Fibroblast of pulmonary artery (primary cell): ENCODE data around the gene UNC13A.

Experiments
- DNase-seq: peaks from one replicate; pipeline ENCODE4 v3.0.0-alpha.2; 2010; ENCODE audit warnings: low read depth
- H3K4me3 ChIP-seq: replicated peaks from 2 replicates; pipeline ENCODE4 v1.5.1; 2011; ENCODE audit warnings: low read depth, mild to moderate bottlenecking, control low read depth, low read length, moderate library complexity
- CTCF ChIP-seq: IDR thresholded peaks from 2 replicates; pipeline ENCODE4 v1.5.1; 2011; ENCODE audit warnings: mild to moderate bottlenecking, control low read depth, low read length, inconsistent platforms; ENCODE audit errors: missing control alignments

The UNC13A gene

DNA sequence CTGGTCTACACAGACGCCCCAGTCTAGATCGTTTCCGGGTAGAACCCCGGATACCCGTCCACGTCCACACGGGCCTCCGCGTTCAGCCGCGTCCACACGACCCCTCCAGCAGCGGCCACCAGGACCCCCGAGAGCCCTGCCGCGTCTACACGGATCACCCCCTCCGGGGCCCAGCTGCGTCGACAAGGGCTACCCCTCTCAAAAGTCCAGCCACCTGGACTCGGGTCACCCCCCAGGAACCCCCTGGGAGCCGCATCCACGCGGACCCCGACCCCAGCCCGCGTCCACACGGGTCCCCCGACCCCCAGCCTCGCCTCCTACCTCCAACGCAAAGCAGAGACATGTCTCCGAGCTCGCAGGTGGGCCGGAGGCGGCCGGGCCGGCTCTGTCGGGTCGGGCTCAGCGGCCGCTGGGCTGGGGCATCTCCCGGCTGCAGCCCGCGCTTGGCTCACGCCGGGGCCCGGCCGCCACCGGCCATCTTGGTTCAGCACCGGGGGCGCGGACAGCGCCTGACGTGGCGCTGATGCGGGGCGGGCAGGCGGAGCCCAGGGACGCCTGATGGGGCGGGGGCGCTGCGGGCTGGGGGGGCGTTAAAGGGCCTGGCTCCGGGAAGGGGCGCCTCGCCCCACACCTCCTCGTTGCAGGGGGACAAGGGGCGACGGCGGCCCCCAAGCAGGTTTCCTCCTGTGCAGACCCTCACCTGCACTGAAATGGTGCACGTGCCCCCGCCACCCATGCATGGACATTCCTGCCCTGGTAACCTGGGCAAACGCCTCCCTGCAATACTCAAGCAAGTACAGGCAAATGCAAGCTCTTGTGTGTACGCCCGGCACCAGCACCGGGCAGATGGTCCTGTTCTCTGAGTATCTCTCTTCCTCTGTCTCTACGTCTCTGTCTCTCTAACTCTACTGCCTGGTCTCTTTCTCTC lies at the start of gene UNC13A:
Gene UNC13A, minus strand, starts transcription at position 498 of the 928 bp plus-strand sequence. Its CDS starts 155 bp downstream, at position 343.
- peak within 1 kb of the TSS; percentile 29 for H3K4me3 ChIP-seq
- DNase-seq: peak; percentile 48
- no peak for TF ChIP-seq CTCF

DNA sequence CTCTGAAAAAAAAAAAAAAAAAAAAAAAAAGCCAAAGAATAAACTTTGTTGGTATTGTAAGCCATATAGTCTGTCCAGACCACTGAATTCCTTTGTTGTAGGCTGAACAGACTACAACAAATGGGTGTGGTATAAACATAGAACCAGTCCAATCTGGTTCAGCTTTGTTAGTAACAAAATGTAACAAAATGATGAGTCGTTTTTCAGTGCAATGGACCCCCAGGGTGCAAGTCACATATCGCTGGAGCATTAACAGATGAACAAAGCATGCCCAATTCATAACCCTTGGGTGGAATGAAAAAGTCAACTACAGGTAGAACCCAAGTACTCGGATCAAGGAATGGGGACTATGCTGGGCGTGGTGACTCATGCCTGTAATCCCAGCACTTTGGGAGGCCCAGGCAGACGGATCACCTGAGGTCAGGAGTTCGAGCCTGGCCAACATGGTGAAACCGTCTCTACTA lies 49.6 kb upstream of the UNC13A start:
- no peak for TF ChIP-seq CTCF
- no peak for DNase-seq
- no peak overlapping the region for H3K4me3 ChIP-seq

DNA sequence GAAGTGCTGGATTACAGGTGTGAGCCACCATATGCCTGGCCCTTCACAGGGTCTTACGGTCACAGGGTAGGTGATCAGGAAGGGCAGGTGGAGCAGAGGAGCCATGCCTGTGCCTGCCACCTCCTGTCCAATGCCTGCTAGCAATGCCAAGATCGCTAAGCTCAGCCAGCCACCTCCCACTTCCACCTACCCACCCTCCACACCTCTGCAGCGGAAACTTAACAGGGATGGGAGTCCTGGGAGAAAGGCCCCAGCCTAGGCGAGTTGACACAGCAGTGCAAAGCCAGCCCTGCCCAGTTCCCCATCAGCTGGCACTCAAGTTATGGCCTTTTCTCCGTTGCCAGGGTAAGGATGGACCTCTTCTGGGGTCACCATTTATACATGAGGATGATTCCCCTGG lies 47.3 kb upstream of the UNC13A start:
- no peak overlapping the region for H3K4me3 ChIP-seq
- no peak for DNase-seq
- TF ChIP-seq CTCF: no peak

- no peak for DNase-seq
- TF ChIP-seq CTCF: no peak
- H3K4me3 ChIP-seq: no peak overlapping the region
These were observed 46.0 kb upstream of the UNC13A start for GRCh38 chr19:17734146-17734545.

GRCh38 chr19:17733127-17733526 lies 45.0 kb upstream of the UNC13A start:
- TF ChIP-seq CTCF: no peak
- H3K4me3 ChIP-seq: no peak overlapping the region
- DNase-seq: no peak

GRCh38 chr19:17727843-17728242 lies 39.7 kb upstream of the UNC13A start:
- no peak for TF ChIP-seq CTCF
- no peak for DNase-seq
- H3K4me3 ChIP-seq: no peak overlapping the region
